Activated effector memory CD4-positive, alpha-beta T cell treated with Interleukin-2 at 50 U/mL for 16 hours (primary cell): ENCODE measurements around the gene TLE5.
"Not testable (repeated sequence)": the region's sequence is repeated elsewhere in the genome, so short reads cannot be mapped to it uniquely, and the experiment has no call there.

Experiments used
- DNase-seq: peaks from one replicate; pipeline ENCODE4 v3.0.0-alpha.2; 2020

The TLE5 gene

GRCh38 chr19:3041761-3042620 is 20.3 kb downstream of the TLE5 start:
- DNase-seq: no peak

- DNase-seq: no peak
Measured at GRCh38 chr19:3041327-3041726, 21.0 kb downstream of the TLE5 start.

DNA sequence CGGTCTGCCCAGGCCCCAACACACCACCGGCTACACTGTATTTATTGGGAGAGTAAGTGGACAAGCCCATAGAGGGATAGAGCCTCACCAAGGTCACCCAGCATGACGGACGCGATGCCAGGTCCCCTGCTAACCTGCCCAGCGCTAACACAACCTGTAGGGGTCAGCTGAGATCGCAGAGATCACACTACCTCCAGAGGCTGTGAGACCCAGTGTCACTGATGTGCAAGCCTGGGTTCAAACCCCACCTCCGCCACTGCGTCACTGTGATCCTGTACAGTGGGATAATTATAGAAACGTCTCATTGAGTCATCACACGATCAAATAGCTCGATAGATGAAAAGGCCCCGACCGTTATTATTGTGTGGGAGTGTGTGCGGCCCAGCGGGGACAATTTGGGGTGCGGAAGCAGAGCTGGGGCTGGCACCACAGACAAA is 22.6 kb downstream of the TLE5 start:
- DNase-seq: no peak

GRCh38 chr19:3039125-3039524 is 23.2 kb downstream of the TLE5 start:
- no peak for DNase-seq

DNA sequence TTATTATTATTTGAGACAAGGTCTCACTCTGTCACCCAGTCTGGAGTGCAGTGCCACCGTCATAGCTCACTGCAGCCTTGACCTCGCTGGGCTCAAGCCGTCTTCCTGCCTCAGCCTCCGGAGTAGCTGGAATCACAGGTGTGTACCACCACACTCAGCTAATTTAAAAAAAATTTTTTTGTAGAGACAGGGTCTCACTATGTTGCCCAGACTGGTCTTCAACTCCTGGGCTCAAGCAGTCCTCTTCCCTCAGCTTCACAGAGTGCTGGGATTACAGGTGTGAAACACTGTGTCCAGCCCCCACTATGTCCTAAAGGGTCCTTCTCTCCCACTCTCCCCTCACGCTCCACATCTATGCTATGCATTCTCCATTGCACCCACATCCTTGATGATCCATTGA is 24.1 kb downstream of the TLE5 start:
- no peak for DNase-seq

DNA sequence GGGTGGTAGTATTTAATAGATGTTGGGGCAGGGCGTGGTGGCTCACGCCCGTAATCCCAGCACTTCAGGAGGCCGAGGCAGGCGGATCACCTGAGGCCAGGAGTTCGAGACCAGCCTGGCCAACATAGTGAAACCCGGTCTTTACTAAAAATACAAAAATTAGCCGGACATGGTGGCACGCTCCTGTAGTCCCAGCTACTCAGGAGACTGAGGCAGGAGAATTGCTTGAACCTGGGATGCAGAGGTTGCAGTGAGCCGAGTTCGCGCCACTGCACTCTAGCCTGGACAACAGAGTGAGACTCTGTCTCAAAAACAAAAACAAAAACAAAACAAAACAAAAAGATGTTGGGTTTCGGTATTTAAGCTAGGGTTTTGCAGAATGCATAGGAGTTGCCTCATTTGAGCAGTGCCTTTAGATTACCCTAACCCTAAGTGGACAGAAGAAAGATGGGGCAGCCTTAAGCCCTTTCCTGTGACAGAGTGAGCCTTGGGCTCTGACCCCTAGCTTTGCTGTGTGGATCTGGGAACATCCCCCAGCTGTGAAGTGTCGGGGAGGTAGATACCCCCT is 25.2 kb downstream of the TLE5 start:
- DNase-seq: not testable (repeated sequence)

DNA sequence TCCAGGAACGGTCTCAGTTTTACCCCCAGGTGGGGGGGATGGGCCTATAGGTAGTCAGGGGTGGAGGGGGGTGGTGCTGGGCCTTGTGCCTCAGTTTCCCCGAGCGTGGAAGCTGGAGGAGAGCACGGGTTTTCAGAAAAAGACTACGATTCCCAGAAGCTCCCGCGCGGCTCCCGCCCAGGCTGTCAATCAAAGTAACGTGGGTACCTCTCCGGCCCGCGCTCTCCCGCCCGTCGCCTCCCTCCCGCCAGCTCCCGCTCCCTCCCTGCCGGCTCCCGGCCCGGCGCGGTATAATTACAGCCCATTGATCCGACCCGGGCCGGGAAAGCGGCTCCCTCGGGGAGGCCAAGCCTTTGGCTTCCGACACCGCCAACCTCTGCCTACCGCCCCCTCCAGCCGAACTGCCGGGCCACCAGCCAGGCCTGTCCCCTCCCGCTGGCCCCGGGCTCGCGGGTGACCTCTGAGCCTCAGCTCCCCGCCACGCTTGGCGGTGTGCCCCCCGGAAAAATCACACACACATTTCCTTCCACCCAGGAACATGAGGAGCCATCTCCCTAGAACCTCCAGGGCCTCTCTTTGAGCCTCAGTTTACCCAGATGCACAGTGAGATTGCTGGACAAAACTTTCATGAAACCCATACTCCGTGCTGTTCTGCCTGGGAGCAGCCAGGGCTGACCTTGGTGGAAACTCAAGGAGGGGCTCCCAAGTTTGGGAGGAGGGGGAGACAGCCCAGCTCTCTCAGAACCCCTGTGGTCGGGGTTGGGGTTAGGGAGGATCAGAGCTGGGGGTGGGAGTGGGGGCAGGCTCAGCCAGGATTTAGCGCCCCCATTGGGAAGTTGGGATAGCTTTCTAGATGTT is 25.9 kb downstream of the TLE5 start:
- peak; percentile 67 for DNase-seq

GRCh38 chr19:3035542-3036118 is 26.7 kb downstream of the TLE5 start:
- peak; percentile 88 for DNase-seq

GRCh38 chr19:3034656-3035541 is 27.4 kb downstream of the TLE5 start:
- DNase-seq: peak; percentile 22

DNA sequence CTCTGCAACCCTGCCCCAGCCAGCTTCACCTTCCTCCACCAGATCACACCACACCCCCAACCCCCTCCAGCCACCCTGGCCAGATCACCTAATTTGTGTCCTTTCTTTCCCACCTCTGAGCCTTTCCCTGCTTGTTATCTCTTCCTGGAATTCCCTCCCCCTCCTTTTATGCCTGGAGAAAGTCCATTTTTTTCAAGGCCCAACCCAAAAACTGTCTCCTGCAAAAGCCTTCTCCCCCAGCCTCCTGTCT is 28.0 kb downstream of the TLE5 start:
- DNase-seq: no peak

GRCh38 chr19:3033595-3034405 is 28.5 kb downstream of the TLE5 start:
- no peak for DNase-seq

GRCh38 chr19:3031607-3031867 is 30.8 kb downstream of the TLE5 start:
- no peak for DNase-seq

DNA sequence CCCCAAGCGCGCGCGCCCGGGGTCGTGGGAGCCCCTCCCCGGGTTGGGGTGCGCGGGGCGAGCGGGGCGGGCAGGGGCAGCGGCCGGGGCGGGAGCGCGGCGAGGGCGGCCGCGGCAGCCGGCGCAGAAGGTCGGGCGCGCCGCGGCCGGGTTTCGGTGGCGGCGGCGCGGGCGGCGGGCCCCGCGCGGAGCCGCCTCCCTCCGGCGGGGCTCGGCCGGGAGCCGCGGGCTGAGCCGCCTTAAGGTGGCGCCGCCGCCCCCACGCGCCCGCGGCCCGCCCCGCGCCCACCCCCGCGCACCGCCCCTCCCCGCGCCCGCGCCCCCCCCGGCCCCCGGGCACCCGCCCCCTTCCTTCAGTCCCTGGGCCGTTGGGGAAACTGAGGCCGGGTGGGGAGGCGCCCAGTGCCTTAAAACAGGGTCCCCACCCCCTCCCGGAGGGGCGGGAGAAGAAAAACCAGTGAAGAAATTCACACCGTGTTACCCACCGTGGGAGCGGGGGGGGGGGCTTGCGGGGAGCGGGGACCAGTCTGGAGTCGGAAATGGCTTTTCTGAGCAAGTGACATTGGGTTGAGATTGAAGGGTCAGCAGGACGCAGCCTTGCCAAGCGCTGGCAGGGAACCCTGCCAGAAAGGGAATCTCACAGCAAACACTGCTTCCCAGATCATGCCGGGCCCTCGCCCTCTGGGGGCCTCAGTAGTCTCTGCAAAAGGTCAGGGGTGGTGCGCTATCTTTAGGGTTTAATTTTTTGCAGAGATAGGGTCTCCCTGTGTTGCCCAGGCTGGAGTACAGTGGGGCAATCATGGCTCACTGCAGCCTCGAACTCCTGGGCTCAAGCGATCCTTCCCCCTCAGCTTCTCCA is 33.0 kb downstream of the TLE5 start, which contains the start of gene TLE2:
Gene TLE2, minus strand, starts transcription at position 216 of the 859 bp plus-strand sequence. CDS start 376 bp downstream, outside the sequence.
- no peak for DNase-seq

GRCh38 chr19:3028305-3029064 is 33.8 kb downstream of the TLE5 start:
- no peak for DNase-seq

GRCh38 chr19:3027981-3028304 is 34.4 kb downstream of the TLE5 start:
- no peak for DNase-seq

- DNase-seq: no peak
Measured at GRCh38 chr19:3027292-3027691, 35.0 kb downstream of the TLE5 start.

- DNase-seq: no peak
Measured at GRCh38 chr19:3026768-3027167, 35.5 kb downstream of the TLE5 start.

DNA sequence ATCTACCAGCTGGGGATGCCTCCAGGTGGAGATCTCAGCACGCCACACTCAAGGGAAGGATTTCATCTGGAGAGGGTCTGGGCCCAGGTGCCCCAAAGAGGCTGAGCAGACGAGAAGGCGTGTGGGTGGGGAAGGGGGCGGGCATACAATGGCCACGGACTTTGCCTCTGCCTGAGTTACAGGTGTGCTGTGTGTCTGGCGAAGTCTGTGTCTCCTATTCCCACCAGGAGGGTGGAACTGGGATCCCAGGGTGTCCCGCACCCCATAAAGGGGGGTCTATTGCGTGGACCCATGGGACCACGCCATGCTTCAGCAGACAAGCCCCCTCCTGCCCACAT is 36.8 kb downstream of the TLE5 start:
- no peak for DNase-seq

- no peak for DNase-seq
Measured at GRCh38 chr19:3024870-3025548, 37.3 kb downstream of the TLE5 start.

DNA sequence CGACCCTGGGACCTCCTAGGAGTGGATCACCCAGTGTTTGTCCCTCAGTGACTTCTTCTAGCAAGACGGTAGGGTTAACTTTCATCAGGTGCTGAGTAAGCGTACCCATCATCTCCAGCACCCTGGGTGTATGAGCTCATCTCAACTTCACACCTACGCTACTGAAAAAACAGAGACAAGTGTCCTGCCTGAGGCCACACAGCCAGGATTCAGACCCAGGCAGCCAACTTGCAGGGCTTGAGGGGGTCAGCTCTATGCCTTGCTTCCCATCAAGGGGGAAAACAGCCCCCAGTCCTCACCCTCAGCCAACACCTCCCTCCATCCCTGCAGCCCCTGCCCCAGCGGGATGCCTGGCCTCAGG is 37.8 kb downstream of the TLE5 start:
- no peak for DNase-seq
